Subcutaneous abdominal adipose tissue (tissue), 5 donors: Measurements from ENCODE around the gene CRTC3.

Experiments used
- H3K27ac ChIP-seq: one replicate; pipeline ENCODE4 v1.7.0; 2013; ENCODE audit warnings: low read depth, mild to moderate bottlenecking, inconsistent platforms, low read length, moderate library complexity
- H3K27me3 ChIP-seq, 5 donors: one replicate each; pipeline ENCODE4 v1.7.0; 2013; ENCODE audit warnings: low read length in 5 of 5, inconsistent platforms in 1 of 5; ENCODE audit not compliant: control insufficient read depth in 5 of 5, insufficient read depth in 4 of 5
- H3K36me3 ChIP-seq, 5 donors: one replicate each; pipeline ENCODE4 v1.7.0; 2013; ENCODE audit warnings: low read length in 5 of 5; ENCODE audit not compliant: control insufficient read depth in 5 of 5, insufficient read depth in 5 of 5
- H3K4me1 ChIP-seq, 5 donors: one replicate each; pipeline ENCODE4 v1.7.0; 2013; ENCODE audit warnings: low read length in 5 of 5, mild to moderate bottlenecking in 3 of 5, moderate library complexity in 1 of 5; ENCODE audit not compliant: control insufficient read depth in 5 of 5, insufficient read depth in 5 of 5
- H3K4me3 ChIP-seq, 5 donors: one replicate each; pipeline ENCODE4 v1.7.0; 2013; ENCODE audit warnings: low read length in 5 of 5, low read depth in 1 of 5
- H3K9ac ChIP-seq, 5 donors: one replicate each; pipeline ENCODE4 v1.7.0; 2013; ENCODE audit warnings: low read length in 5 of 5, mild to moderate bottlenecking in 4 of 5, moderate library complexity in 3 of 5
- H3K9me3 ChIP-seq, 5 donors: one replicate each; pipeline ENCODE4 v1.7.0; 2013; ENCODE audit warnings: low read length in 5 of 5; ENCODE audit not compliant: control insufficient read depth in 5 of 5
- donor health status: healthy.
- donor health status: healthy.
- donor health status: healthy.
- donor health status: healthy.
- donor health status: healthy.

Gene CRTC3

DNA sequence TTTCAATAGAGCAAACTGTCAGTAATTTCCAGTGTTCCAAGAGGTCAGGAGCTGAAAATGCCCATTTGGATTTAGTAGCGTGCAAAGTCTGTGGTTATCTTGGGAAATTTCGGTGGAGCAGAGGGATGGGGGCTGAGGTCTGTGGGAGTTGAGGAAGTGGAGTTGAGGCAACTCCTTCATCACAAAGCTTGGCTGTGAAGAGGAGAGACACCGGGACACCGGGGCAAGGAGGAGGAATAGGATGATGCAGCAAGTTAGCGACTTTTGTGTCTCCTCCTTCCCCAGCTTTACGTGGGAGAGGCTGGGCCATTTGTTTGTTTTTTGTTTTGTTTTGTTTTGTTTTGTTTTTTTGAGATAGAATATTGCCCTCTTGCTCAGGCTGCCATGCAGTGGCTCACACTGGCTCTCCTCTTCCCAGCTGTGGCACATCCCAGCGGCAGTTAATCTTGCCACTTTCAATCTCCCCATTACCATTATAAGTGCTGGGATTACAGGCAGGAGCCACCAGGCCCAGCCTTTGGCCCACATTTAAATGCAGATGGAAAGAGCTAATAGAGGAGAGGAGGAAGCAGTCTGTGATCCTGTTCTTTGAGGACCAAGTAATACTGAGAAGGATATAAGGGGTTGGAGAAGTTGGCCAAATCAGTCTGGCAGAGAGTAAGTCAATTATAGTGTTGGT is 47.1 kb downstream of the CRTC3 start:
- no peak overlapping the region for H3K27ac ChIP-seq
- H3K27me3 ChIP-seq, result no peaks in the 10 kb centered on the region
- no peaks in the 10 kb centered on the region for H3K36me3 ChIP-seq
- no peaks in the 10 kb centered on the region for H3K9me3 ChIP-seq
- H3K4me1 ChIP-seq, result peaks cover 0 to 18% (median 18%) of the 10 kb centered on the region in 5 donors
- no peak overlapping the region for H3K9ac ChIP-seq
- no peak overlapping the region for H3K4me3 ChIP-seq

DNA sequence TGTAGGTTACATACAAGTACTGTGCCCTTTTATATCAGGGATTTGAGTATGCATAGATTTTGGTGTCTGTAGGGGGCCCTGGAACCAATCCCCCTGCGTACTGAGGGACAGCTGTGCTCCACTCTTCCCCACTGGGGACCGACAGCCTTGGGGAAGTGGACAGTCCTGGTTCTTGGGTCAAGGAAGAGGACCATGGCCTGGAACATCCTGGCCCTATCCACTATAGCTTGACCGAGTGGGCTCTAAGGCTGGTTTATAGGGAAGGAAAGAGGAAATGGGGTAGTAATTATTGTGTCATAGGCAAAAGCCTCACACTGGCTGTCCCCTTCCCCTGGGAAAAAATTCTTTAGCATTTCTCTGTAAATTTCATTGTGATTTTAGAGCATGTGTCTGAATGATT is 49.5 kb downstream of the CRTC3 start:
- Histone ChIP-seq H3K27ac (no peak overlapping the region), H3K36me3 (no peaks in the 10 kb centered on the region), H3K4me1 (peaks cover 0 to 34% (median 27%) of the 10 kb centered on the region in 5 donors), H3K9ac (no peak overlapping the region), H3K4me3 (no peak overlapping the region), H3K9me3 (no peaks in the 10 kb centered on the region), H3K27me3 (no peaks in the 10 kb centered on the region)

DNA sequence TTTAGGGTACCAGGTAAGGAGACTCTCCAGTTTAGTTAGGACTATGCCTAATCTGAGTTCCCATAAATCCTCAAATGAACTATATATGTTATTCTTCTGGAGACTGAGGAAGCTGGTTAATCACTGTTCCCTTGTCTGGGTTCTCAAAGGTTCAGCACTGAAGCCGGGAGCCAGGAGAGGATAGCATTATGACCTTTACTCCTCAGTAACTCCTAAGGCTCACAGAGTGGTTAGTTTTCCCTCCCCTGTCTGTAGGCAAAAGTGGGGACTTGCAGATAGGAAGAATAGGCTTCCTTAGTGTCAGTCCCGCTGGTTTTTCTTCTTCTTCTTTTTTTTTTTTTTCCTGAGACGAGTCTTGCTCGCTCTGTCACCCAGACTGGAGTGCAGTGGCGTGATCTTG is 50.4 kb downstream of the CRTC3 start:
- H3K27me3 ChIP-seq, result no peaks in the 10 kb centered on the region
- no peak overlapping the region for H3K9ac ChIP-seq
- H3K4me3 ChIP-seq, result no peak overlapping the region
- no peaks in the 10 kb centered on the region for H3K9me3 ChIP-seq
- peaks cover 0 to 3% (median 0%) of the 10 kb centered on the region in 5 donors for H3K36me3 ChIP-seq
- no peak overlapping the region for H3K27ac ChIP-seq
- peaks cover 0 to 34% (median 27%) of the 10 kb centered on the region in 5 donors for H3K4me1 ChIP-seq

DNA sequence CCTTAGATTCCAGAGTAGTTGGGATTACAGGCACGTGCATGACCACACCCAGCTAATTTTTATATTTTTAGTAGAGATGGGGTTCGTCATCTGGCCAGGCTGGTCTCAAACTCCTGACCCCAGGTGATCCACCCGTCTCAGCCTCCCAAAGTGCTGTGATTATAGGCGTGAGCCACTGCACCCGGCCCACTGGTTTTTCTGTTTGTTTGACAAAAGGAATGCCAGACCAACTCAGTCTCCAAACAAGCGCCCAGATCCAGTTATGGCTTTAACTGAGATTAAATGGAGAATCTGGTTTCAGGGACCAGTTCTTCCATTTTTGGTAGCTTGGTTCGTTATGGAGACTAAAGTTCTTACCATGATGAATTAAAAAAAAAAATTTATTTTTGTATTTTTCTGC is 50.8 kb downstream of the CRTC3 start:
- no peak overlapping the region for H3K9ac ChIP-seq
- H3K9me3 ChIP-seq, result no peaks in the 10 kb centered on the region
- H3K4me3 ChIP-seq, result no peak overlapping the region
- peaks cover 0 to 34% (median 27%) of the 10 kb centered on the region in 5 donors for H3K4me1 ChIP-seq
- H3K36me3 ChIP-seq, result peaks cover 0 to 3% (median 0%) of the 10 kb centered on the region in 5 donors
- H3K27ac ChIP-seq, result no peak overlapping the region
- no peaks in the 10 kb centered on the region for H3K27me3 ChIP-seq

DNA sequence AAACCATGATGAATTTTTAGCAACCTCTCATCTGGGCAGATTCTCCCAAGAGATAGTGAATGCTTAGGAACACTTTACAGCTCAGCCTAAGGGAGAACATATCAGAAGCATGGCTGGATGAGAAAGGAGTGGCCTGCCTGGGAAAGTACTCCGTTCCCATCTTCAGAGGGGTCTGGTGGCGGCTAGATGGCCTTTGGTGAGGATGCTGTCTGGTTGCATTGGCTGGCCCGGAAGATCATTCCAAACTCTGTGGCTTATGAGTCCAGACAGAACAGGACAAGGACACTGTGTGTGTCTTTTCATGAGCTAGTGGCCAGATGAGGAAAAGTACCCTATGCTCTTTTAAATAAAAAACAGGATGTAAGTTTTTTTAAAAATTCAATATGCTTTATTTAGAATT is 51.2 kb downstream of the CRTC3 start:
- no peak overlapping the region for H3K9ac ChIP-seq
- no peaks in the 10 kb centered on the region for H3K9me3 ChIP-seq
- no peak overlapping the region for H3K27ac ChIP-seq
- peaks cover 0 to 3% (median 0%) of the 10 kb centered on the region in 5 donors for H3K36me3 ChIP-seq
- H3K27me3 ChIP-seq, result no peaks in the 10 kb centered on the region
- no peak overlapping the region for H3K4me3 ChIP-seq
- peaks cover 0 to 34% (median 27%) of the 10 kb centered on the region in 5 donors for H3K4me1 ChIP-seq

DNA sequence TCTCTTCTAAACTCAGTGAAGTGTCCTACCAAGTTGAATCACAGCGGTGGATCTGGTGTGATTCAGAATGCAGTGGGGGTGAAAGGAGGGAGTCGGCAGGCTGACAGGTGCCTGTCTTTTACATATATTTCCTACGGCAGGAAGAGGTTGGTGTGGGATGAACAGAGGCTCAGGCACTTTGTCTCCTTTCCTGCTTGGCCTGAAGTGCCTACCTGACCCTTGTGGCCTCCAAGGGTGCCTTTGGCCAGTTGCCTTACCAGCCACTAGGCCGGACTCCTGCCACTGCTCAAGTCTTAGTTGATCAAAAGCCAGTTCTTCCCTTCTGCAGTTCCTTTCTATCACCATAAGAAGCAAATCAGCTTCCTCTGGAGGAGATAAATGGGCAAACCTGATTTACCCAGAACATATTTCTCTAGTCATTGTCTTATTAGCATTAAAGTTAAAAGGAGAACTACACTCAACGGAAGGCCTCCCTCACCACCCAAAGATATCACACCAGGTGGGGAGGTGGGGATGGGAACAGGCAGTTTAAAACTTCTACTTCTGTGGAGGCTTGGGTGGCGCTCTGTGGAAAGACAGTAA is 52.1 kb downstream of the CRTC3 start:
- Histone ChIP-seq H3K9me3 (no peaks in the 10 kb centered on the region), H3K4me3 (no peak overlapping the region), H3K27ac (peak overlapping the region; percentile 74), H3K9ac (peak overlapping the region in 1 of 5 donors; percentile 56), H3K36me3 (peaks cover 0 to 3% (median 0%) of the 10 kb centered on the region in 5 donors), H3K4me1 (peaks cover 0 to 39% (median 26%) of the 10 kb centered on the region in 5 donors), H3K27me3 (no peaks in the 10 kb centered on the region)

DNA sequence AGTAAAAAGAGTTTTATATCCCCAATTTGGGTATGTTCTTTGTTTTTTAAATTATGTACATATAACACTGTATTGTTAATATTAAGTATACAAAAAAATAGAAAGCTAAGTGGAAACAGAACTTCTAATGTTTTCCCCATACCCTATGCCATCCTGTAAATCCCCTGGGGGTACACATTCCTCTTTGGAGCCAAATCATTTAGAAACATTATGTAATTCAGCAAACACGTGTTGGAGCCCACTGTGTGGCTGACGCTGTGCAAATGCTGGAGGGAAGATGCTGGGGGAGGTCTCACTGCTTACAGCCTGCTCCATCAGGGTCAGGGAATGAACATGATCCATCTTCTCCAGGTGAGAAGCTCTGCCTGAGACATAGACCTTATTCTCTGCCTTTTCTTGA is 52.8 kb downstream of the CRTC3 start:
- Histone ChIP-seq H3K4me1 (peaks cover 0 to 39% (median 26%) of the 10 kb centered on the region in 5 donors), H3K27ac (peak overlapping the region; percentile 74), H3K27me3 (no peaks in the 10 kb centered on the region), H3K36me3 (peaks cover 0 to 3% (median 0%) of the 10 kb centered on the region in 5 donors), H3K4me3 (no peak overlapping the region), H3K9me3 (no peaks in the 10 kb centered on the region), H3K9ac (no peak overlapping the region)

DNA sequence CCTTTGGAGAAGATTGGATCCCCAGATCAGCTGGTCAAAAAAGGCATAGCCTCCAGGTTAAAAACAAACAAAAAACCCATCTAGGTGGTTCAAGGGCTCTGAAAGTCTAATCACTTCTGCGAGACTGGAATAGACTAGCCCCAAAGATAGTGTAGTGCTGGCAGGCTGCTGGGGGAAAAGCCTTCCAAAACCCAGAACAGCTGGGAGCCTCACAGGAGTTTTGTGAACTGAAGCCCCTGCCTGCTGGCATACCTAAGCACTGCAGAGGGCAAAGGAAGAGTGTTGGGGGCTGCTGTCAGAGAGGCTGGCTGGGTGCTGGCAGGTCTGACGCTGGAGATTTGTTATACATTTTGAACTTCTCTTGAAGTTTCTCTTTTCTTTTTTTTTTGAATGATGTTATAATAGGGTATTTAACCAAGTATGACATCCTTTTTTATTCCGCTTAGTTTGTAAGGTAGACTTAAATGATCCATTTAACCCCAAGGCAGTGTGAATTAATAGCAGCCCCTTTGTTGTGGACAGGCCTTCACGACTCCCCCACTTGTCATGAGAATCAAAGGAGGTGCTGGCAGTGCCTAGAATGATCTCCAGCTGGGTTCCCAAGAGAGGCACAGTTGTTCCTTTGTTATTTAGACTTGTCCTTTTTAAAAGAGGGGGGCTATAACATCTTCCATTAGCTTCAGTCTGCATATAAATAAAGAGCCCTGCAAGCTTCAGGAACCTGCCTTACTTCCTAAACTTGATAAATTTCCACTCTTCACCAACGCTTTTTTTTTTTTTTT is 53.9 kb downstream of the CRTC3 start:
- Histone ChIP-seq H3K9me3 (no peaks in the 10 kb centered on the region), H3K4me3 (no peak overlapping the region), H3K27me3 (no peaks in the 10 kb centered on the region), H3K4me1 (peaks cover 0 to 39% (median 26%) of the 10 kb centered on the region in 5 donors), H3K9ac (peak overlapping the region in 1 of 5 donors; percentile 40), H3K27ac (peak overlapping the region; percentile 74), H3K36me3 (peaks cover 0 to 3% (median 0%) of the 10 kb centered on the region in 5 donors)

DNA sequence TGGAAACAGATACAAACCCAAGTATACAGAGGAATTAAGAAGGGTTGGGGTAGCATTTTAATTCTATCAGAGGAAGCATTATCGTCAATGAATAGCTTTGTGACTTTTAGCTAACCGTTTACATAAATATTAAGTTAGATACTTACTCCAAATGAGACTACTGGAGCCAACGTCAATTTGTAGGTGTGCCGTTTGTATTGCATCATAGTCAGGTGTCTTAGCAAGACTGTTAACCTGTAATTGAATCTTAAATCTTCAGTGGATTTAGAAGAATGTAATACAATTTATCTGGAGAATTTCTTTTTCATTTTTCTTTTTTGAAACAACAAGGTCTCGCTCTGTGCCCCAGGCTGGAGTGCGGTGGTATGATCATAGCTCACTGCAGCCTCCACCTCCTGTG is 55.1 kb downstream of the CRTC3 start:
- H3K4me3 ChIP-seq, result no peak overlapping the region
- no peak overlapping the region for H3K27ac ChIP-seq
- H3K9me3 ChIP-seq, result no peaks in the 10 kb centered on the region
- no peak overlapping the region for H3K9ac ChIP-seq
- H3K36me3 ChIP-seq, result peaks cover 0 to 3% (median 0%) of the 10 kb centered on the region in 5 donors
- no peaks in the 10 kb centered on the region for H3K27me3 ChIP-seq
- peaks cover 0 to 34% (median 20%) of the 10 kb centered on the region in 5 donors for H3K4me1 ChIP-seq

DNA sequence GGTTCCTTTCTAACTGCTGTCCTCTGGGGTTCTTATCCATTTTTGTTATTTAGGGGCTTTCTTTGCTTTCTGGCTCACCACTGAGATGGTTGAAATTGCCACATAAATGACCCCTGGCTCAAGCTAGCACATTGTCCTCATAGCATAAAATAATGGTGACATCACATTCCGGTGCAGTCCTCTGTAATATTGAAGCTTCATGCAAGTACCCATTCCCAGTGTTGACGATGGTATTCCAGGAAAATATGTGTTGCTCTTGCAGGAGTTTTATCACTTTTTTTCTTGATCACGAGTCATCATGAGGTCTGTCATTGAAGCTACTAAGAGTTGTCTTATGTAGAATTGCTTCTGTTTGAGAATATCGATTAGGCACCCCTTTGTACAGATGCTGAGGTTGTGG is 56.1 kb downstream of the CRTC3 start:
- Histone ChIP-seq H3K27ac (peak overlapping the region; percentile 25), H3K9me3 (no peaks in the 10 kb centered on the region), H3K9ac (no peak overlapping the region), H3K4me1 (peaks cover 0 to 27% (median 14%) of the 10 kb centered on the region in 5 donors), H3K27me3 (no peaks in the 10 kb centered on the region), H3K36me3 (peaks cover 0 to 3% (median 0%) of the 10 kb centered on the region in 5 donors), H3K4me3 (no peak overlapping the region)
